Sigmoid colon (tissue), 7 donors: ENCODE results near the gene TCIRG1. TPM values are rescaled to one million over a fixed set of nuclear protein-coding genes. Genes with fewer than 3 reads are reported as not detected.

Source experiments
- DNase-seq: peaks from one replicate; pipeline ENCODE4 v3.0.0-alpha.2; 2019
- H3K27ac ChIP-seq, 4 donors: fragments of 200-600 bp; sonication (generic); one replicate each; pipeline ENCODE4 v1.5.1; 2016 to 2019; ENCODE audit warnings: mild to moderate bottlenecking in 1 of 4
- H3K27me3 ChIP-seq, 3 donors: fragments of 200-600 bp; sonication (generic); one replicate each; pipeline ENCODE4 v1.5.1; 2019; ENCODE audit warnings: mild to moderate bottlenecking in 1 of 3
- H3K36me3 ChIP-seq, 4 donors: fragments of 200-600 bp; sonication (generic); one replicate each; pipeline ENCODE4 v1.5.1; 2016 to 2019
- H3K4me1 ChIP-seq, 4 donors: fragments of 200-600 bp; sonication (generic); one replicate each; pipeline ENCODE4 v1.5.1; 2017 to 2019
- H3K4me3 ChIP-seq, 4 donors: fragments of 200-600 bp; sonication (generic); one replicate each; pipeline ENCODE4 v1.5.1; 2017 to 2019; ENCODE audit warnings: mild to moderate bottlenecking in 2 of 4, moderate library complexity in 1 of 4
- H3K9me3 ChIP-seq, 4 donors: fragments of 200-600 bp in 3 of 4; sonication (generic) in 3 of 4; one replicate each; pipeline versions ENCODE4 v1.5.1 to v1.6.1; 2013 to 2019
- EP300 ChIP-seq, 4 donors: sonication (generic); formaldehyde crosslinking; IDR thresholded peaks; one replicate each; pipeline ENCODE4 v1.6.1; 2017; ENCODE audit warnings: antibody characterized with exemption in 4 of 4
- POLR2A ChIP-seq, 2 donors: fragments of 450-650 bp; IDR thresholded peaks; one replicate each; pipeline ENCODE4 v1.6.1; 2016; ENCODE audit warnings: antibody characterized with exemption in 2 of 2, mild to moderate bottlenecking in 2 of 2, moderate library complexity in 2 of 2
- POLR2AphosphoS5 ChIP-seq, 4 donors: sonication (generic); formaldehyde crosslinking; IDR thresholded peaks; one replicate each; pipeline ENCODE4 v1.6.1; 2017; ENCODE audit warnings: antibody characterized with exemption in 4 of 4
- WGBS, 2 donors: extraction: QIAGEN DNeasy Blood & Tissue Kit; methylation state at CpG; one replicate each; pipeline ENCODE4 v1.1.7; 2013; 5-methylcytosine and 5-hydroxymethylcytosine counted together
- intact Hi-C: fragments of 100-400 bp; cut with DNase I; formaldehyde crosslinking; loops from one replicate; pipeline ENCODE4 v1.15.1; 2023
- polyA plus RNA-seq, 3 donors: library from polyadenylated mRNA; stranded (reverse); fragments of 200-250 nt; gene quantifications; one replicate each; pipeline ENCODE4 v1.2.3, GENCODE V29; 2013
- total RNA-seq, 4 donors: library from RNA; depleted of rRNA; stranded (reverse); fragments of >200 nt; gene quantifications; one replicate each; pipeline ENCODE4 v1.1.0, GENCODE V29; 2016
- TF ChIP-seq, protein P1 (sequence below), 4 experiments: fragments of 450-650 bp in 3 of 4; fragments of 200-600 bp in 1 of 4; IDR thresholded peaks; one replicate each; pipeline ENCODE4 v1.5.1; 2016 to 2019; ENCODE audit warnings: antibody characterized with exemption in 4 of 4, mild to moderate bottlenecking in 3 of 4, moderate library complexity in 2 of 4
- donor health status: healthy with polysubstance abuse.
- donor health status: Bipolar disorder and iron deficiency.
- donor health status: healthy.

The TCIRG1 gene
- total and polyA plus RNA-seq, 7 donors, result 15.0 to 276 (median 73.9) TPM

DNA sequence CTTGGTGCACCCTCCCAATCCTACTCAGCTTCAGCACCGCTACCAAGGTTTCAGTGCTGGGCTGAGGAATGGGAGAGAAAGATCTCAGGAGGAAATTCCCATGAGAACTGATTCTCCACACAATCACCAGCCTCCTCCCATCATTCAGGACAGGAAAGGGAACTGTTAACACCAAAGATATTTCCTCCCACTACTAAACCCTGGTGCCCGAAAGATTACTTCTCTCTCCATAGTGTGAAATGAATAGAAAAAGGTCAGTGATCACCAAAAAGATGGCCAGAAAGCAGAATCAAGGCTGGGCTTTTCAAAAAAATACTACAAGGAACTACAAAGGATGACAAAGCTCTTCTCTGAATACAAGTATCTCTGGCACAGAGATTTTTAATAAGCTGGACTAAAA lies 26.1 kb downstream of the TCIRG1 start:
- no peak for TF ChIP-seq POLR2A (IDR thresholded peaks at IDR 0.05)
- TF ChIP-seq POLR2AphosphoS5 (IDR thresholded peaks at IDR 0.05), result no peak
- TF ChIP-seq EP300 (IDR thresholded peaks at IDR 0.05), result no peak
- TF ChIP-seq, protein P1, sequence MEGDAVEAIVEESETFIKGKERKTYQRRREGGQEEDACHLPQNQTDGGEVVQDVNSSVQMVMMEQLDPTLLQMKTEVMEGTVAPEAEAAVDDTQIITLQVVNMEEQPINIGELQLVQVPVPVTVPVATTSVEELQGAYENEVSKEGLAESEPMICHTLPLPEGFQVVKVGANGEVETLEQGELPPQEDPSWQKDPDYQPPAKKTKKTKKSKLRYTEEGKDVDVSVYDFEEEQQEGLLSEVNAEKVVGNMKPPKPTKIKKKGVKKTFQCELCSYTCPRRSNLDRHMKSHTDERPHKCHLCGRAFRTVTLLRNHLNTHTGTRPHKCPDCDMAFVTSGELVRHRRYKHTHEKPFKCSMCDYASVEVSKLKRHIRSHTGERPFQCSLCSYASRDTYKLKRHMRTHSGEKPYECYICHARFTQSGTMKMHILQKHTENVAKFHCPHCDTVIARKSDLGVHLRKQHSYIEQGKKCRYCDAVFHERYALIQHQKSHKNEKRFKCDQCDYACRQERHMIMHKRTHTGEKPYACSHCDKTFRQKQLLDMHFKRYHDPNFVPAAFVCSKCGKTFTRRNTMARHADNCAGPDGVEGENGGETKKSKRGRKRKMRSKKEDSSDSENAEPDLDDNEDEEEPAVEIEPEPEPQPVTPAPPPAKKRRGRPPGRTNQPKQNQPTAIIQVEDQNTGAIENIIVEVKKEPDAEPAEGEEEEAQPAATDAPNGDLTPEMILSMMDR (IDR thresholded peaks at IDR 0.05), result no peak

DNA sequence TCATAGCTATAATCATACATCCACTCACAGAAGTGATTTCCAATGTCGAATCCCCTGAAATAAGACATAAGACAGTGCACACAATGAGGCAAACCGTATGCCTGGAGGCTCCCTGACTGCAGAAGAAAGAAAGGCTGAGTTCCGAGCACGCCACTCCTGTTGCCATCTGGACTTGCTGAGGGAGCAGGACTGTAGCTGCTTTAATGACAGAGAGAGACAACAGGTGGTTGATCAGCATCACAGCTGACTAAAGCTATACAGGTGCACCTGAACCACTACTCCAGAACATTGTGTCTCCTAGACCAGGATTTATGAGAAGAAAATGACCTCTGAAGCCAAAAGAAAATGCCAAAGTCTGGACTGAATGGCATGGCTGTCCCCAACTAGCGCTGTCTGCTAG lies 27.0 kb downstream of the TCIRG1 start:
- no peaks in the 10 kb centered on the region for H3K4me1 ChIP-seq
- no peak for DNase-seq
- H3K27ac ChIP-seq, result no peak overlapping the region
- TF ChIP-seq, protein P1 (IDR thresholded peaks at IDR 0.05), result no peak
- TF ChIP-seq POLR2A (IDR thresholded peaks at IDR 0.05) (no peak), EP300 (IDR thresholded peaks at IDR 0.05) (no peak), POLR2AphosphoS5 (IDR thresholded peaks at IDR 0.05) (no peak)
- WGBS, 2 donors, result 93 to 94% methylated on average over 5 of the region's 5 CpGs
- intact Hi-C loops, result no loop called here
- no peaks in the 10 kb centered on the region for H3K27me3 ChIP-seq
- no peaks in the 10 kb centered on the region for H3K9me3 ChIP-seq
- H3K36me3 ChIP-seq, result peaks cover 25 to 100% (median 47%) of the 10 kb centered on the region in 4 donors
- no peak overlapping the region for H3K4me3 ChIP-seq

More for the DNA sequence above, 26.1 kb downstream of the TCIRG1 start:
- no peak overlapping the region for H3K27ac ChIP-seq
- no peak overlapping the region for H3K4me3 ChIP-seq
- no peaks in the 10 kb centered on the region for H3K4me1 ChIP-seq
- DNase-seq, result no peak
- H3K9me3 ChIP-seq, result no peaks in the 10 kb centered on the region
- H3K36me3 ChIP-seq, result peaks cover 25 to 100% (median 43%) of the 10 kb centered on the region in 4 donors
- intact Hi-C loops, result no loop called here
- 91 to 98% methylated on average over 2 of the region's 2 CpGs for WGBS, 2 donors
- no peaks in the 10 kb centered on the region for H3K27me3 ChIP-seq

DNA sequence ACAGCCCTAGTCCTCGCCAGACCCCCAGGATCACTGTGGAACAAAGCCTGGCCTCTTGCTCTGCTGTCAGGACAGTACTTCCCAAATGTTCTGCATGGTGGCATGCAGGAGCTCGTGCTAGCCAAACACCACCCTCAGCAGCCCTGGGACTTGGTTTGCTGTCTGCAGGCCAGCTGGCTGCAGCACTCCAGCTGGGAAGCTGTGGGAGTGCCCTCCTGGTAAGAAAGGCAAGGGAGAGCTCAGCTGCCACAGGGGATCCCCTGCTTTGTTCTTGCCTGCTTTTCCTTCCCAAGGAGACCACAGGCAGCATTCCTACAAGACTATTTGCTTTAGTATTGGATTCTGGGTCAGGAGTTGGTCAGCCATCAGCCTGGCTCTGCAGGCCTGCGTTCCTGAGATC lies 27.9 kb downstream of the TCIRG1 start:
- H3K9me3 ChIP-seq, result no peaks in the 10 kb centered on the region
- H3K4me1 ChIP-seq, result no peaks in the 10 kb centered on the region
- no peak for TF ChIP-seq POLR2A (IDR thresholded peaks at IDR 0.05)
- no peak for TF ChIP-seq POLR2AphosphoS5 (IDR thresholded peaks at IDR 0.05)
- TF ChIP-seq, protein P1 (IDR thresholded peaks at IDR 0.05), result no peak
- TF ChIP-seq EP300 (IDR thresholded peaks at IDR 0.05), result no peak
- no peak overlapping the region for H3K4me3 ChIP-seq
- 92% methylated on average over 3 of the region's 3 CpGs for WGBS, 2 donors
- intact Hi-C loops, result no loop called here
- no peaks in the 10 kb centered on the region for H3K27me3 ChIP-seq
- H3K27ac ChIP-seq, result no peak overlapping the region
- H3K36me3 ChIP-seq, result peaks cover 20 to 99% (median 45%) of the 10 kb centered on the region in 4 donors
- no peak for DNase-seq

DNA sequence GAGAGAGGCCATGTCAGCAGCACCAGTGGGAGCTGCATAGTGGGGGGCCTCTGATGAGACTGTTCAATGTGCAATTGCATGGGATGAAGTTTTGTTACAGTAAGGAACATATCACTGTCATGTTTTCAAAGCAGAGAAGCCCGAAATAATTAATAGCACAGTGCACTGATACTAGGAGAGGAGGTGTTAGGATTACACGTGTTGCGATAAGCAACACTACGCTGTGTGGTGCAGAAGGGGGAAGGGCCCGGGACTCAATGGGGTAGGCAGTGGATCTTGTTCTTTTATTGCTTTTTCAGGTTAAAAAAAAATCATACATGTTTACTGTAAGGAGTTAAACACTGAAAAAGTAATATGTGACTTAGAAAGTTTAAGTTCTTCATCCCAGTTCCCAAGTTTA lies 29.2 kb downstream of the TCIRG1 start:
- Histone ChIP-seq H3K27ac (no peak overlapping the region), H3K4me3 (no peak overlapping the region), H3K9me3 (no peaks in the 10 kb centered on the region), H3K27me3 (no peaks in the 10 kb centered on the region), H3K36me3 (peaks cover 20 to 99% (median 43%) of the 10 kb centered on the region in 4 donors), H3K4me1 (no peaks in the 10 kb centered on the region)
- 95 to 96% methylated on average over 5 of the region's 5 CpGs for WGBS, 2 donors
- TF ChIP-seq EP300 (IDR thresholded peaks at IDR 0.05) (no peak), POLR2A (IDR thresholded peaks at IDR 0.05) (no peak), POLR2AphosphoS5 (IDR thresholded peaks at IDR 0.05) (no peak)
- TF ChIP-seq, protein P1 (IDR thresholded peaks at IDR 0.05), result no peak
- DNase-seq, result no peak
- intact Hi-C loops, result no loop called here
